GM19238 (cell line): ENCODE results near the gene COMMD7.
A peak's percentile ranks its signal among the peaks of the same experiment; 100 is the strongest.

ENCODE experiments used
- DNase-seq: peaks from one replicate; pipeline ENCODE4 v3.0.0; 2011; ENCODE audit warnings: low spot score; ENCODE audit not compliant: insufficient read length

COMMD7 gene

DNA sequence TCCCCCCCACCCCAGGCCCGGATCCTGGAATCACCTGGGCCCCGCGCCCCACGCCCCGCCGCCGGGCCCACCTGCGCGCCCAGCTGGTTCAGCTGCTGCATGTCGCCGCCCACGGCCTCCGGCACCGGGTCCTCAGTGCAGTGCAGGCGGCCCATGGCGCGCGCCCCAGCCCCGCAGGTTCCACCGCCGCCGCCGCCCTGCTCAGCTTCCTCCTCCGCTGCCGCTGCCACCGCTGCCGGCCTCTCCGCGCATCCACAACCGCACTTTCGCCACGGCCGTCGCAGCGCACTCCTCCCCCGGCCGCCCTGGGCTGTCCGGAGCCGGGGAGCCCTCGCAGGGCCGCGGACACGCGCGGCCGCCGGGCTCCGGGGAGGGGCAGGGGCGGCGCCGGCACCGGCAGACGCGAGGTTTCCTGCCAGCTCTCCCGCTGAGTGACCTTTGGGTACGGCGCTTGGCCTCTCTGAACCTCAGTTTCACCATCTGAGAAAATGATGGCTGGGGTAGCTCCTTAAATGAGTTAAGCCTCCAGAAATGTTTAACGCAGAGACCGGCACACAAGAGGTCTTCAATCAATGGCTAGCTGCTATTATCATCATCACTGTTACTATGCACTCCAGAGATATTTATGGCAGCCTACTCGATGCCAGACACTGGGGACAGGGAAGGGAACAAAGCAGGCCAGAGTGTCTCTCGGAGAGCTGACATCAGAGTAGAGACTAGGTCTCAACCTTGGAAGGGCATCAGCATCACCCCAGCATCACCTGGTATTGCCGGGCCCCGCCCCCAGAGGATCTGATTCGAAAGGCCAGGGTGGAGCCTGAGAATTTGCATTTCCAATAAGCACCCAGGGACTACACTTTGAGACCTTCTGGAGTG, at the start of gene COMMD7:
Gene COMMD7 (minus strand): TSS at position 231 of the 876 bp plus-strand sequence. CDS start 76 bp downstream, at position 155.
- DNase-seq, result peak; percentile 43

DNA sequence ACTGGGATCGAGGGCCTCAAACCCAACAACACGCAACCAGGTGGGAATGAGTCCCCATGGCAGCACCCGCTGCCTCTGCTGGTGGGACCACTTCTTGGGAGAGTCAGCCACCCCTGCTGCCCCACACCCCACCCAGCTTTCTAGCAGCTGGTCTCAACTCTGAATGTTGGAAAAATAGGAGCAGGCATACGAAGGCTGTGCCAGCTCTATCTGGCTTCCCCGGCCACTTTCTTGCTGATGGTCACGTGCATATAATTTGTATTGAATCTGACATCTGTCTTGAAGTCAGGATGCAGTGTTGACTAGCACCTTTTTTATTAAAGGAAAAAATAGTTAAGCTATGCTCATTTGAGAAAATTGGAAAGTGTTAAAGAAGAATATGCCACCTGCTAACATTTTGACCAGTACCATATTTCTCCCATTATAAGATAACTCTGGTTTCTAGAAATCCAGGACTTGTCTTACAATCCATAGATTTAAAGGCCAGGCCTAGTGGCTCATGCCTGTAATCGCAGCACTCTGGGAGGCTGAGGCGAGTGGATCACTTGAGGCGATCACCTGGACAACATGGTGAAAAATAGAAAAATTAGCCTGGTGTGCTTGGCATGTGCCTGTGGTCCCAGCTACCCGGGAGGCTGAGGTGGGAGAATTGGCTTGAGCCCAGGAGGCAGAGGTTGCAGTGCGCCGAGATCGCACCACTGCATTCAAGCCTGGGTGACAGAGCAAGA, 49.6 kb upstream of the COMMD7 start:
- DNase-seq, result no peak

DNA sequence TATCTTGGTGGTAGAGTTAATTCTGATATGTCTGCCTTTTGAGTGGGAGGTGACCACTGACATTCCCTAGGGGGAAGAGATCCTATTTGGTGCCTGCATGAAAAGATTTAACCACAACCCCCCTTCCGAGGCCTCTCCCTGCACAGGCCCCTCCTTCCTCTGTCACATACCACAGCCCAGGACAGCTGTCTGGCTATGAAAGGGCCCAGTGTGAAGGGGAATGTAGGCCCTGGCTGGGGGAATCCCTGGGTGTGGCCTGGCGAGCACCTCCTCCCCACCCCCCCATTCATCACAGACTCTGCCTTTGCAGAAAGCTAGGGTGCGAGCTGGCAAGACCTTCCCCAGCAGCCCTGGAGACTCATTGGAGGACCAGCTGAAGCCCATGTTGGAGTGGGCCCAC, 49.0 kb upstream of the COMMD7 start:
- DNase-seq, result peak; percentile 67

DNA sequence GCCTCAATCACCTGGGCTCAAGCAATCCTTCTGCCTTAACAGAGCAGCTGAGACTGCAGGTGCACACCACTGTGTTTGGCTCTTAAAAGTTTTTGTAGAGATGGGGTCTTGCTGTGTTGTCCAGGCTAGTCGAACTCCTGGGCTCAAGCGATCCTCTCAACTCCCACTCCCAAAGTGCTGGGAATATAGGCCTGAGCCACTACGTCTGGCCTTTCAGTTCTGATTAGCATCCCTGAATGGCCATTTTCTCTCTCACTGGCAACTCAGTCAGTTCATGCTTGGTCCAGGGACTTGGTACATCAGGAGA, 47.4 kb upstream of the COMMD7 start:
- DNase-seq, result no peak

DNA sequence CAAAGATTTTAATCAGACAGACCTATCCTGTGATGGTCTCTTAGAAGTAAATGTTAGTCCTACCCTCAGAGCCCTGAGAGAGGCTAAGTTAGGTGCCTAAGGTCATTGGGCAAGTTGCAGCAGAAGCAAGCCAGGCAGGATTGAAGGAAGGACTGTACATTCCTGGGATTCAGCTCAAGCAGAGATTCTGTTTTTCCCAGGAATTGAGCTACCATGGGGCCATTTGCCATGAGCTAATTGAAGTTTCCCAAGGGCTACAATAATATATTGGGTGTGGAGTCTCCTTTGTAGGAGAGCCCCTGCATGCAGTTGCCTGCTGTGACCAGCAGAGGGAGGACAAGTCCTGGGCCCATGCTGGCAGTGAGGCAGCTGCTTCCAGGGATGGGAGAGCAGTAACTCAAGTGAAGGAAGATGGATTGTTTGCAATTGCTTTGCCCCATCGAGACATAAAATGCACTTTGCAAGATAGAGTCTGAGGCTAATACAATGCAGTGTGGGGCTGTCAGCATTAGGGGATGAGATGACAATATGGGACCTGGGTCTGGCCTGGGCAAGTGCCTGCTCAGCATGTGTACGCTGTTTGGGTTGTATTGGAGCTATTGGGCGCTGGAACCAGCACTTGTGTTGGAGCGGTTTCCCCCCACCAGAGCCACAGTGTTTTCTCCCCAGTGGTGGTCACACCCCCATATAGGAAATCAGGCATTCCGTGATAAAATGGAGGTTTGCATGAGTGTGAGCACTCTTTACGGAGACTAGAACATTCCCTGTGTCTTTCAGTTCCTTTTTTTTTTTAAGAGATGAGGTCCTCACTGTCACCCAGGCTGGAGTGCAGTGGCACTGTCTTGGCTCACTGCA, 46.9 kb upstream of the COMMD7 start:
- DNase-seq, result peak; percentile 84

DNA sequence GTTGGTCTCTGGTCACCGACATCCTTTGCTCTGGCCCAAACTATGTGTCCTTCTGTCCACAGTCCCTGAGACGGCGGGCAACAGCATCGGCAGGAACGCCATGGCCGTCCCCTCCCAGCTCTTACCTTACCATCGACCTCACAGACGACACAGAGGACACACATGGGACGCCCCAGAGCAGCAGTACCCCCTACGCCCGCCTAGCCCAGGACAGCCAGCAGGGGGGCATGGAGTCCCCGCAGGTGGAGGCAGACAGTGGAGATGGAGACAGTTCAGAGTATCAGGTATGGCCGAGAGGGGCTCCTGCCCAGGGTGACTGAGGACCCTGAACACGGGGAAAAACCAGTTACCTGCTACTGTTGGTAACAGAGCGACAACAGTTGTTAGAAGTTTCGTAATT, 43.9 kb upstream of the COMMD7 start:
- no peak for DNase-seq

DNA sequence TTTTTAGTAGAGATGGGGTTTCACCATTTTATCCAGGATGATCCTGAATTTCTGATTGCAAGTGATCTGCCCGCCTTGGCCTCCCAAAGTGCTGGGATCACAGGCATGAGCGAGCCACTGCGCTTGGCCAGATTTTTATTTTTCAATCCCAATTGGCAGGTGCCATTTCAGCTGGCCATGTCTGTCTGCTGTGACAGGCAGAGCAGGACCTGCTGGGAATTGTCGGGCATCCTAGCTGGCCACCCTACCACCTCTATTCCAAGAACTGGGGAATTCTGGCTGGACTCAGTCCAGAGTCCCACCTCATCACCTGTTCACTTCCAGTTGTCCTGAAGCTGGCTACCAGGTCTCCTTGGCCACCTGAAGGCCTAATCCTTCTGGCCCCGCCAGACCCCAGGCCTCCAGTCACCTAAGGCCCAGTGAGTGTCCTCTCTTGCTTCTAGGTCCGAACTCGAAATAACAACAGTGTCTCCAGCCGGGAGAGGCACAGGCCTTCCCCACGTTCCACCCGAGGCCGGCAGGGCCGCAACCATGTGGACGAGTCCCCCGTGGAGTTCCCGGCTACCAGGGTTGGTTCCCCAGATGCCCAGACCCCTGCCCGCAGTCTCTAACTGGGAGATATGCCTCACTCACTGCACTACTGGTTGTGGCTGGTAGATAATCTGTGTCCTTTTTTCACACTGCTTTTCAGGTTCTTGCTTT, 42.9 kb upstream of the COMMD7 start:
- no peak for DNase-seq

DNA sequence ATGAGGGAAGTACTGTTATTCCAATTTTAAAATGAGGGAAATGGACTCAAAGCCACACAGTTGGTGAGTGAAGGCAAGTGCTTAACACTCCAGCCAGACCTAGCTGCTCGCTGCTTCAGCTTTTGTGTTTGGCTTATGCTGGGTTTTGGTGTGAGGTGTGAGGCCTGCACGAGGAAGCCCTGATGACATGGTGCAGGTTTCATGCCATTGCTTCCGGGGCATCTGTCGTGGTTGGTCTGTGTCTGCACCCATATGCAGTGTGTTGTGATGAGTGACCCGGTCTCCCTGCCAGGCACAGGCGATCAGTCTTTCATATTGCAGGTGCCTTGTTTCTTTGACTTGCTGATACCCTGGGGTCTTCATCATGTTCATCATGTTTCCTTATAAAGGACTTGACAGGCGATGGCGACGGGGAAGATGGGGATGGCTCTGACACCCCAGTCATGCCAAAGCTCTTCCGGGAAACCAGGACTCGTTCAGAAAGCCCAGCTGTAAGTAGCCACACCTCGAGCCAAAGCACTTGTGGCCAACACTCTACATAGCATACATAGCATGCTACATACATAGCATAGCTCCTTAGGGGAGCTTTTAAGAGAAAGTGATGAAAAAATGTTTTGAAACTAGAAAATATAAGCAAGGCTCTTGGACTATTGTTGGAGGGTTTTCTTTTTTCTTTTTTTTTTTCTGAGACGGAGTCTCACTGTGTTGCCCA, 41.3 kb upstream of the COMMD7 start:
- DNase-seq, result no peak

DNA sequence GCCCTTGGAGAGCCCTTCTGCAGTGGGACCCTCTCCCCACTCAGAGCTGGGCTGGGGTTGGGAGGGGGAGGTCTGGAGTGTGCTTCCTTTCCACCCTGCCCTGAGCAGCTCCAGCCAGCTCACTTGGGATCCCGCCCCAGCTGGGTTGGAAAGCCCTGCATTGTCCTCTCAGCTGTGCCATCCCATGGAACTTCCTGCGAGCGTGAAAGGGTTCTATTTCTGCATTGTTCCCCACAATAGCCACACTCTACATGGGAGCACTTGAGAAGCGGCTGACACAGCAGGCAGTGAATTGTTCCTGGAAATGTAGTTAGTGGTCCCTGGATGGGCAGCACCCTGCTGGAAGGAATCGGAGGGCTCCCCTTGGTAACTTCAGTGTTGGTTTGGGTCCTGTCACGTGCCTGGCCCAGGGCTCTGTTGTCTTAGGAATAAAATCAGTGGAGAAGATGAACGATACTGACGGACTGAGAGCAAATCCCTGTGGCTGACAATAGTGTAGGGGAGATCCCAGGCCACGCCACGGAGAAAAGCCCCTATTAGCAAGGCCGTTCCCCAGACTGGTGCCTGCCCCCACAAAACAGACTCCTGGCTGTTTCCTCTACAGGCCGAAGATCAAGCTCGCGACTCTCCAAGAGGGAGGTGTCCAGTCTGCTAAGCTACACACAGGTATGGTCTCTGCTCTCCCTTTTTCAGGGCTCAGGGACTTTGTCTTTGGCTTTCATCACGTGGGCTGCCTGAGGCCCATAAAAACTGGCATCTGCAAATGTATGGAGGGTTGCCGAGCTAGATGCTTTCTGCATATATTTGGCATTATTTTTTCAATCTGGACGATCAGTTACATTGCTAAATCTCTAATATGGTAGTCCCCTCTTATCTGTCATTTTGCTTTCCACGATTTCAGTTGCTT, 37.7 kb upstream of the COMMD7 start:
- DNase-seq, result no peak

DNA sequence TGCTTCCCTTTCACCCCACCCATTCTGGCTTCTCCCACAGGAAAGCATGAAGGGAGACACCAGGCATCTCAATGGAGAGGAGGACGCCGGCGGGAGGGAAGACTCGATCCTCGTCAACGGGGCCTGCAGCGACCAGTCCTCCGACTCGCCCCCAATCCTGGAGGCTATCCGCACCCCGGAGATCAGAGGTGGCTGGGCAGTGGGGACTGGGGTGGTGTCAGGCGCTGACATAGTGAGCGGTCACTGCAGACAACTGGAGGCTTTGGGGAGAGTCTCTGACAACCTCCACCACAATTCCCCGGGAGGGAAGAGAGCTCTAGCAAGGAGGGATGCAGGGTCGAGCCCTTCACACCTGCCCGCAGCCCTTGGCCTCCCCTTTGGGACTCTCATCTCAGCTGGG, 37.0 kb upstream of the COMMD7 start:
- DNase-seq, result no peak

DNA sequence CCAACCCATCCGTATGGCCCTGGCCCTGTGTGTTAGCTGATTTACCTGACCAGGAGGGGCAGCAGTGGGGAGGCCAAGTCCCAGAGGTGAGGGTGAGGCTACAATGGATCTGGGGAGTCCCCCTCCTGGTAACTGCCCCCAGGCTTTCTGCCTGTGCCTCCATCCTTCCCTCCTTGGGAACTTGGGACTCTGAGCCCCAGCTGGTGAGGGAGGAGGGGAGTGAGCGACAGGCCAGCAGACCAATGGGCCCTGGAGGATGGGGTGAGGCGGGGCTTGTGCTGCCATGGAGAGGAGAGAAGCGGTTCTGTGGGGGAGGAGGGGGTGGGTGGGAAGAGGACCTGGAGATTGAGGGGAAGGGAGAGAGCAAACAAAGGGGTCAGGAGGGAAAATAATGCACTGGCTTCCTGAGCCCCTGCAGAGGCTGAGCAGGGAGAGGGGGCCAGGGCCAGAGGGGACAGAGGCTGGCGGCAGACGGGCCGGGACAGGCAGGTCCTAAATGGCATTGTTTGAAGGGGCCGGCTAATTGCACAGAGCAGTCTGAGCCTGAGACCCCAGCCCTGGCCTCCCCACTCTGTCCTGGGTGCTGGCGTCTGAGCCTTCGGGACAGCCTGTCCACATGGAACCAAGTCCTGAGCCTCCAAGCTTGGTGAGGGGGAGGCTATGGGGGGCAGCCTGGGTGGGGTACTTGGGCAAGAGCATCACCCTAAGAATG, 36.4 kb upstream of the COMMD7 start:
- no peak for DNase-seq

DNA sequence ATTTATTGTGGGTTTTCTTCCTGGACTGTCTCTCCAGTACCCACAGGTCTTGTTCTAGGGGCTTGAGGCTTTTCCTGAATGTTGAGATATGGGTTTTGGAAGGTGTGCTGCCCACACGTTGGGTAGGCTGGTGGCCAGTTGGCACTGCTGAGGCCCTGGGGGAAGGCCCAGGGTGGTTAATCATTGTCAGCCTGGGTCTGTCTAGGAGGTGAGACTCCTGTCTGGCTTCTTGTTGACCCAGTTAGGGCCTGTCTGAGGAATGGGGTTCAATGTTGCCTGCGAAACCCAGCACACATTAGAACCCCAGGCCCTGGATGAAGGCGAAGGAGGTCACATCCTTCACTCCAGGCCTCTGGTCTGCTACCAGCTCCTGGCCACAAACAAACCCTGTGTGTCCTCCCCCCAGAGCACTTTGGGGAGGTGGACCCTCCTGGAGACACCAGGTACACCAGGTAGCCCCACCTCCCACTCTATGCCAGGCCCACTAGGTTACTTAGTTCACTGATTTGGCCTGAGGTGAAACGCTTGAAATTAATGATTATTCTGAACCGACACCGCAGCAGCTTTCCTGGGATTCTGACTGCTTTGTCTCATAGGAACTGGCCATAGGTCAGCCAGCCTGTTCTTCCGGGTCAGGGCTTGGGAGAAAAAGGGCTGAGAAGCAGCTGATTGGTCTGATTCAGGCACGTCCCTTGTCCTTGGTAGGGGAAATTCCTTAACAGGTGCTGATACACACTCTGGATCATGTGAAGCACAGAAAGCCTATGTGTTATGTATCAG, 34.1 kb upstream of the COMMD7 start:
- no peak for DNase-seq

DNA sequence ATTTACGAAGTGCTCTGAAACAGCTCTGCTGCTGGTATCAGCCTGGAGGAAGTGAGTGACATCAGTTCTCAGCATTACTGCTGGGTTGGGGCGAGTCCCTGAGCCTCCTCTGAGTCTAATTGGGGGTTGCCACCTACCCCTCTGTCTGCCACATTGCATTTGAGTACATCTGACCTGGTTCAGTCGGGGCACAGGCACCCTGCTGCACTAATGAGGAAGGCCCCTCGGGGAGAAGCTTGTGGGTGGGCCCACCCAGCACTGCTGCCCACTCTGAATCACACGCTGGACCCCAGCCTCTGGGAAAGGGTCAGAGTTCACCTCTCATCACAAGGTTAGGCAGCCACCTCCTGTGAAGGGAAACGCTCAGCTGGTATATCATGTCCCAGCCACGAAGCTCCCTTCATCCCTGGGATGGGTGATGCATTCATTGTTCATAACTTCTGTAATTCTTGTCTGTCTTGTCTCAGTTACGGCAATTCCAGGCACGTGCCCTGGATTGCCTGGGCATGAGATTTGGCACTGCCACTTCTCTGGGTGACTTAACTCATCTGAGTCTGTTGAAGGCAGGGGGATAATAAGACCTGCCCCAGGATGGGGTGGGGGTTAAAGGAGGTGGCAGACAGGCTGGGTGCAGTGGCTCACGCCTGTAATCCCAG, 32.2 kb upstream of the COMMD7 start:
- no peak for DNase-seq

DNA sequence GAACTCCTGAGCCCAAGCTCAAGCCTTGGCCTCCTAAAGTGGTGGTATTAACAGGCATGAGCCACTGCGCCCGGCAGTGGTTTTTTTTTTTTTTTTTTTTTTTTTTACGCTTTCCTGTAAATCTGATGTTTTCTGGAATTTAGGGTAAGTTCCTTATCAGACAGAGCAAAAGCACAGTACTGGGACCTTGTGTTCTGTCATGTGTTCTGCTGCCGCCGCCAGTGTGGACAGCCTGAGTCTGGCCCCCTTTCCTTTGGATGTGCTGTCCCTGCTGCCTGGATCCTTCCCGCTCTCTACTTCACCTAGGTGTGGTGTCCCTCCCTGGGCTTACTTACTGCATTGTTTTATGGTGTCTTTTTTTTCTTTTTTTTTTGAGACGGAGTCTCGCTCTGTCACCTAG, 30.6 kb upstream of the COMMD7 start:
- no peak for DNase-seq

DNA sequence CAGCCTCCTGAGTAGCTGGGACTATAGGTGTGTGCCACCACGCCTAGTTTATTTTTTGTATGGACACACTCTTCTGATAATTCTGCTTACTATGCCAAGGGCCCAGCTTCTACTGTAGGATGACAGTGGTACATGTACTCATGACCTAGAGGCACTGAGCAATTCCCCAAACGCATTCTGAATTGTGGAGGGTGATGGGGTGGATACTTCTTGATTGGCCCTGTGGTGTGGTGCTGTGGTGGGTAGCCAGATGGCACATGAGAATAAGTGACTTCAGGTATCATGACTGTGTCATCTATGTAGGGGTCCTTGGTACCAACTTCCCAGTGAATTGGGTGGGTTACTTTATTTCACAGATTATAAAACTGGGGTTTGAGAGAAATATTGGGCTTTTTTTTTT, 30.0 kb upstream of the COMMD7 start:
- no peak for DNase-seq

DNA sequence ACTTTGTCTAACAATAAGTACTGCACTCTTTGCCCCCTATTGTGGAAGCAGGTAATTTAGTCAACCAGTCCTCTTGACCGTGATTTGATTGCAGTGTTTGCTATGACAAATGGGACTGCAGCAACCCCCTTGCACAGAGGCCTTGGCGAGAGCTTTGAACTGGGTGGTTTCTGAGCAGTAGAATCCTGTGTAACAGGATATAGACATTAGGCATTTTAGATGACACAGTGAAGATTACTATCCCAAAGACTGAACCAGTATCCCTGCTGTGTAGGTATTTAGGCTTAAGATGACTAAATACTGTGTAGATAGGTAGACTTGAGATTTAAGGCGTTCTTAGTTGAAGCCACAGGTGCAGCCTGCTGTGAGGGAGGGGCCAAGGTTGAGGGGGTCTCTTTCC, 28.8 kb upstream of the COMMD7 start:
- no peak for DNase-seq

DNA sequence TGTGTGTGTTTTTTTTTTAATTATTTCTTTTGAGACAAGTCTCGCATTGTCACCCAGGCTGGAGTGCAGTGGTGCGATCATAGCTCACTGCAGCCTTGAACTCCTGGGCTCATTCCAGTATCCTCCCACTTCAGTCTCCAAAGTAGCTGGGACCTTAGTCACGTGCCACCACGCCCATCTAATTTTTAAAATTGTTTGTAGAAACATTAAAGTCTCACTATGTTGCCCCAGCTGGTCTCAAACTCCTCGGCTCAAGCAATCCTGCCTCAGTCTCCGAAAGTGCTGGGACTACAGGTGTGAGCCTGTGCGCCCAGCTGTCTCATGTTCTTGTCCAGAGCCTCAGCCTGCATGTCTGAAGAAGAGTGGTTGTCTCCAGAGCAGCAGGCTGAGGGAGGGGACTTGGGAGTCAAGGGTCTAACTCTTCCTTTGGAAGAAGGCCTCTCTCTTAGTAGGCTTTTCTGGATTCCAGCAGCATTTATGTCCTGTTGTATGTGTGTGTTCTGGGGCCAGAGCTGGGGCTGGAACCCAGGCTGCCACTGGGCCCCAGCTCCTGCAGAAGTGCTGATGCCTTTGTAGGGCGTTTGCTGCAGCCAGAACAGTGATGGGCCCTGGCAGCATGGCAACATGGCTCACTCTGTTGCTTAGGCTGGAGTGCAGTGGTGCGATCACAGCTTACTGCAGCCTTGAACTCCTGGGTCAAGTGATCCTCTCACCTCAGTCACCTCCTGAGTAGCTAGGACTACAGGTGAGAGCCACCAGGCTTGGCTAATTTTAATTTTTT, 24.3 kb upstream of the COMMD7 start:
- DNase-seq, result no peak
